GM12878 (cell line): ENCODE measurements around the gene SLX4IP. TPM values are rescaled to one million over a fixed set of nuclear protein-coding genes. Genes with fewer than 3 reads are reported as not detected.

Experiments
- ATAC-seq: fragments of 200-7000 bp; cut with Tn5 transposase; 3 replicates; pipeline ENCODE4 v1.9.1; 2020; ENCODE audit warnings: mild to moderate bottlenecking, moderate library complexity
- BruUV-seq: library from RNA; stranded (reverse); fragments of 400-500 nt; replicated peaks from 2 replicates; lab custom pipeline; 2021; lab: Mats Ljungman, UMichigan
- CTCF ChIA-PET: fragments of 300-600 bp; sonication (Branson Sonifier 250); formaldehyde crosslinking; extraction: SDS; loops from one replicate; lab custom pipeline; 2021; ENCODE audit warnings: inconsistent platforms; lab: Yijun Ruan, JAX
- POLR2A ChIA-PET: fragments of 350-600 bp; formaldehyde crosslinking; extraction: SDS; loops from one replicate; lab custom pipeline; 2021; ENCODE audit warnings: inconsistent platforms; lab: Charles Lee
- RAD21 ChIA-PET: fragments of 300-600 bp; sonication (Branson Sonifier 250); formaldehyde crosslinking; loops from one replicate; lab custom pipeline; 2023; ENCODE audit warnings: antibody characterized with exemption; ENCODE audit not compliant: unreplicated experiment; lab: Charles Lee
- SMC1A ChIA-PET: fragments of 300-600 bp; sonication (Branson Sonifier 250); formaldehyde crosslinking; loops from one replicate; lab custom pipeline; 2023; ENCODE audit not compliant: unreplicated experiment, uncharacterized antibody; lab: Charles Lee
- DNase-seq: peaks from one replicate; pipeline ENCODE4 v3.0.0-alpha.2; 2011; ENCODE audit warnings: low read depth, low spot score
- FAIRE-seq: peaks from 3 replicates; lab custom pipeline; 2011; peaks lifted over from hg19 to GRCh38; lab: Jason Lieb, UNC
- H2AFZ ChIP-seq: 2 replicates; pipeline ENCODE4 v1.6.0; 2011; ENCODE audit warnings: low read depth, low read length, control low read depth; ENCODE audit not compliant: control insufficient read depth
- H3K27ac ChIP-seq: 2 replicates; pipeline ENCODE4 v1.5.1; 2011; ENCODE audit warnings: control low read depth; ENCODE audit not compliant: control insufficient read depth, insufficient read depth
- H3K27me3 ChIP-seq, 2 experiments: replicated peaks in 1 of 2; 2 replicates each; pipeline versions ENCODE4 v1.6.0 to v1.6.1; 2011; ENCODE audit warnings: low read length in 1 of 2; ENCODE audit not compliant: control insufficient read depth in 2 of 2, insufficient read depth in 2 of 2
- H3K36me3 ChIP-seq, 2 experiments: 2 replicates each; pipeline ENCODE4 v1.5.1; 2011; ENCODE audit warnings: low read length in 1 of 2; ENCODE audit not compliant: control insufficient read depth in 2 of 2, insufficient read depth in 2 of 2
- H3K4me1 ChIP-seq: 2 replicates; pipeline ENCODE4 v1.6.1; 2011; ENCODE audit warnings: mild to moderate bottlenecking, low read length, moderate library complexity, mixed read lengths; ENCODE audit not compliant: control insufficient read depth, insufficient read depth
- H3K4me2 ChIP-seq: 2 replicates; pipeline ENCODE4 v1.6.0; 2011; ENCODE audit warnings: control low read depth; ENCODE audit not compliant: control insufficient read depth, insufficient read depth
- H3K4me3 ChIP-seq: fragments of 200-600 bp; sonication (generic); 2 replicates; pipeline ENCODE4 v1.5.1; 2016
- H3K79me2 ChIP-seq: 2 replicates; pipeline ENCODE4 v1.6.0; 2011; ENCODE audit warnings: low read length; ENCODE audit not compliant: control insufficient read depth, insufficient read depth
- H3K9ac ChIP-seq: 2 replicates; pipeline ENCODE4 v1.8.0; 2011; ENCODE audit warnings: low read length, control low read depth, mixed read lengths; ENCODE audit not compliant: control insufficient read depth, insufficient read depth
- H3K9me3 ChIP-seq: replicated peaks from 3 replicates; pipeline ENCODE4 v1.5.1; 2011; ENCODE audit warnings: mild to moderate bottlenecking, low read length; ENCODE audit not compliant: control insufficient read depth, insufficient read depth
- H4K20me1 ChIP-seq: 2 replicates; pipeline ENCODE4 v1.6.0; 2011; ENCODE audit not compliant: control insufficient read depth, insufficient read depth
- BCL3 ChIP-seq: IDR thresholded peaks from 2 replicates; pipeline ENCODE4 v1.6.1; 2011; ENCODE audit warnings: borderline replicate concordance, low read depth, mild to moderate bottlenecking, moderate library complexity, low read length; ENCODE audit not compliant: insufficient read depth, poor library complexity, severe bottlenecking
- CHD4 ChIP-seq: fragments of 200-600 bp; sonication (generic); IDR thresholded peaks from 2 replicates; pipeline ENCODE4 v1.6.1; 2016; ENCODE audit warnings: mild to moderate bottlenecking
- E2F8 ChIP-seq: fragments of 450-650 bp; IDR thresholded peaks from 2 replicates; pipeline ENCODE4 v1.6.1; 2018; ENCODE audit warnings: mild to moderate bottlenecking, low read depth, moderate library complexity; ENCODE audit not compliant: partially characterized antibody
- IKZF1 ChIP-seq: fragments of 450-650 bp; conservative IDR thresholded peaks from 2 replicates; pipeline ENCODE4 v1.6.1; 2017; ENCODE audit warnings: antibody characterized with exemption, mild to moderate bottlenecking
- JUNB ChIP-seq: IDR thresholded peaks from 2 replicates; pipeline ENCODE4 v1.6.1; 2016; ENCODE audit warnings: antibody characterized with exemption, mild to moderate bottlenecking
- NR2C2 ChIP-seq: IDR thresholded peaks from 2 replicates; pipeline ENCODE4 v1.6.1; 2011; ENCODE audit warnings: borderline replicate concordance, low read depth; ENCODE audit not compliant: control insufficient read depth, insufficient read length
- NRF1 ChIP-seq: conservative IDR thresholded peaks from 2 replicates; pipeline ENCODE4 v1.6.1; 2011; ENCODE audit warnings: mild to moderate bottlenecking, low read depth, low read length, improper control_type of control experiment
- PAX8 ChIP-seq: fragments of 450-650 bp; IDR thresholded peaks from 2 replicates; pipeline ENCODE4 v1.6.1; 2017; ENCODE audit warnings: mild to moderate bottlenecking, moderate library complexity
- SIX5 ChIP-seq: IDR thresholded peaks from 2 replicates; pipeline ENCODE4 v1.6.1; 2011; ENCODE audit warnings: mild to moderate bottlenecking, low read depth, low read length, moderate library complexity; ENCODE audit not compliant: severe bottlenecking
- TCF3 ChIP-seq: IDR thresholded peaks from 2 replicates; pipeline ENCODE4 v1.6.1; 2012; ENCODE audit warnings: low read depth, mild to moderate bottlenecking, low read length, borderline replicate concordance; ENCODE audit not compliant: insufficient read depth
- ZBED1 ChIP-seq: IDR thresholded peaks from 2 replicates; pipeline ENCODE4 v1.6.1; 2016; ENCODE audit warnings: borderline replicate concordance
- ZBTB11 ChIP-seq: fragments of 450-650 bp; formaldehyde crosslinking; IDR thresholded peaks from 2 replicates; pipeline ENCODE4 v1.5.0; 2022; ENCODE audit warnings: mild to moderate bottlenecking, missing genetic modification characterization
- ZNF217 ChIP-seq: fragments of 450-650 bp; IDR thresholded peaks from 2 replicates; pipeline ENCODE4 v1.6.1; 2017; ENCODE audit warnings: antibody characterized with exemption, mild to moderate bottlenecking
- WGBS: methylation state at CpG from one replicate; pipeline ENCODE4 v1.1.6; 2016; ENCODE audit warnings: low lambda C conversion rate; ENCODE audit not compliant: insufficient replicate concordance, insufficient coverage; ENCODE audit errors: missing lambda C conversion rate; 5-methylcytosine and 5-hydroxymethylcytosine counted together
- in situ Hi-C: fragments of 300-500 bp; cut with MboI; formaldehyde crosslinking; loops from 9 replicates; pipeline ENCODE4 v1.14.3; 2018; ENCODE audit warnings: mixed read lengths
- intact Hi-C: fragments of 100-400 bp; cut with micrococcal nuclease; formaldehyde crosslinking; loops from one replicate; pipeline ENCODE4 v1.14.2; 2022; ENCODE audit not compliant: unreplicated experiment
- polyA plus RNA-seq, 11 experiments: library from polyadenylated mRNA; depleted of rRNA in 4 of 11; unstranded in 6 of 11; stranded (reverse) in 5 of 11; fragments of >200 nt; fragmentation: Nextera tagmentation in 4 of 11; fragmentation: Illumina TruSeq in 1 of 11; extraction: Ambion mirVana in 4 of 11; extraction: Trizol in 1 of 11; gene quantifications; 1 replicate in 1 of 11; 2 replicates in 10 of 11; pipeline versions ENCODE4 v1.2.1 to v1.2.3, GENCODE V29; 2011 to 2016; ENCODE audit warnings: inconsistent platforms in 2 of 11, missing spikeins in 2 of 11, low read depth in 1 of 11
- total RNA-seq, 4 experiments: library from RNA; depleted of rRNA in 3 of 4; stranded (reverse); fragments of >200 nt in 3 of 4; fragmentation: Illumina TruSeq in 1 of 4; extraction: Trizol in 1 of 4; gene quantifications; 2 replicates each; pipeline versions ENCODE4 v1.2.1 to v1.2.3, GENCODE V29; 2013 to 2021

Gene SLX4IP
- total and polyA plus RNA-seq, 10 of the 15 experiments (the other 5 are each of a cell fraction or from before 2014, with no cell fraction given): 2.2 to 11.0 (median 6.3) TPM

- BruUV-seq: no TSS peak
- FAIRE-seq: no peak
- in situ Hi-C loops (no loop called here), intact Hi-C loops (no loop called here)
- H3K36me3 ChIP-seq: no peaks in the 10 kb centered on the region; a peak in 3 of 4 replicates
- H4K20me1 ChIP-seq: no peaks in the 10 kb centered on the region; the same call in 1 of the 2 replicates
- no peak for ATAC-seq
- 80% methylated on average over 6 of the region's 7 CpGs for WGBS
- H2AFZ ChIP-seq: no peak overlapping the region
- no peak overlapping the region for H3K4me2 ChIP-seq
- ChIA-PET POLR2A (no interaction called here), SMC1A (interaction anchor here (0.9 kb wide), 1 partner anchor 10 kb away, joined by 3 read pairs; no protein-coding TSS in a partner anchor), RAD21 (no interaction called here), CTCF (no interaction called here)
- no peak overlapping the region for H3K9ac ChIP-seq
- H3K27ac ChIP-seq: no peak overlapping the region
- DNase-seq: no peak
- H3K27me3 ChIP-seq: no peaks in the 10 kb centered on the region
- H3K4me1 ChIP-seq: peaks cover 18% of the 10 kb centered on the region
- peaks cover 8% of the 10 kb centered on the region for H3K79me2 ChIP-seq
- no peak overlapping the region for H3K4me3 ChIP-seq
- H3K9me3 ChIP-seq: no peaks in the 10 kb centered on the region
- TF ChIP-seq ZBTB11 (no peak), SIX5 (no peak), TCF3 (no peak), NRF1 (no peak), ZNF217 (no peak), NR2C2 (no peak), BCL3 (no peak), CHD4 (no peak), E2F8 (no peak), IKZF1 (no peak), JUNB (no peak), PAX8 (no peak), ZBED1 (no peak)
Observed at GRCh38 chr20:10666221-10667076, 231.3 kb downstream of the SLX4IP start.
